Natural killer cell (primary cell): ENCODE data around the gene PRKN. TPM values are rescaled to one million over a fixed set of nuclear protein-coding genes. Genes with fewer than 3 reads are reported as not detected.

Experiments used
- ATAC-seq, 3 donors: fragments of 150-1000 bp in 2 of 3; fragments of 200-7000 bp in 1 of 3; cut with Tn5 transposase; 1 replicate in 1 of 3; 2 replicates in 2 of 3; pipeline ENCODE4 v1.10.0; 2021; ENCODE audit warnings: mild to moderate bottlenecking in 2 of 3, moderate library complexity in 2 of 3
- DNase-seq, 2 donors: peaks; one replicate each; pipeline versions ENCODE4 v3.0.0 to v3.0.0-alpha.2; 2013 to 2021; ENCODE audit warnings: mixed read lengths in 1 of 2
- H3K27ac ChIP-seq: one replicate; pipeline ENCODE4 v1.5.1; 2013; ENCODE audit warnings: mild to moderate bottlenecking, low read length
- H3K27me3 ChIP-seq: one replicate; pipeline ENCODE4 v1.6.1; 2013; ENCODE audit warnings: low read length; ENCODE audit not compliant: control insufficient read depth, insufficient read depth
- H3K36me3 ChIP-seq: one replicate; pipeline ENCODE4 v1.6.1; 2013; ENCODE audit warnings: low read length; ENCODE audit not compliant: control insufficient read depth, insufficient read depth
- H3K4me1 ChIP-seq: one replicate; pipeline ENCODE4 v1.6.1; 2013; ENCODE audit warnings: low read length; ENCODE audit not compliant: control insufficient read depth, insufficient read depth
- H3K4me3 ChIP-seq: one replicate; pipeline ENCODE4 v1.5.1; 2013; ENCODE audit warnings: low read length
- H3K9me3 ChIP-seq: one replicate; pipeline ENCODE4 v1.6.1; 2013; ENCODE audit warnings: low read length; ENCODE audit not compliant: control insufficient read depth, insufficient read depth
- H3K27ac Mint-ChIP-seq, 2 donors: one replicate each; pipeline ENCODE4 v1.8.0; 2022; ENCODE audit warnings: mild to moderate bottlenecking in 2 of 2, mixed read lengths in 2 of 2, moderate library complexity in 1 of 2
- H3K27me3 Mint-ChIP-seq, 2 donors: one replicate each; pipeline ENCODE4 v1.8.0; 2022; ENCODE audit warnings: low read depth in 2 of 2, mixed read lengths in 2 of 2
- H3K36me3 Mint-ChIP-seq: one replicate; pipeline ENCODE4 v1.8.0; 2022; ENCODE audit warnings: mixed read lengths
- H3K4me1 Mint-ChIP-seq, 2 donors: one replicate each; pipeline ENCODE4 v1.8.0; 2022; ENCODE audit warnings: mixed read lengths in 2 of 2
- H3K4me3 Mint-ChIP-seq: one replicate; pipeline ENCODE4 v1.8.0; 2022; ENCODE audit warnings: mild to moderate bottlenecking, moderate library complexity, mixed read lengths
- H3K9me3 Mint-ChIP-seq, 2 donors: one replicate each; pipeline ENCODE4 v1.8.0; 2022; ENCODE audit warnings: mixed read lengths in 2 of 2
- WGBS: methylation state at CpG from one replicate; pipeline ENCODE4 v1.1.7; 2013; ENCODE audit warnings: missing lambda C conversion rate; ENCODE audit not compliant: insufficient coverage; 5-methylcytosine and 5-hydroxymethylcytosine counted together
- intact Hi-C: fragments of 100-400 bp; cut with micrococcal nuclease; formaldehyde crosslinking; loops from one replicate; pipeline ENCODE4 v1.14.2; 2022
- total RNA-seq, 4 donors: library from RNA; stranded (reverse); fragments of 120-200 nt in 1 of 4; gene quantifications; one replicate each; pipeline versions ENCODE4 v1.2.3 to v1.2.4, GENCODE V29; 2013 to 2022
- TF ChIP-seq, protein P1 (sequence below): fragments of 200-600 bp; IDR thresholded peaks from one replicate; pipeline ENCODE4 v1.8.0; 2022; ENCODE audit warnings: antibody characterized with exemption

PRKN gene
- total RNA-seq, 3 donors from 2014 or later (not counting 1 experiment from before 2014, with no cell fraction given): 1.4 to 1.9 (median 1.9) TPM

DNA sequence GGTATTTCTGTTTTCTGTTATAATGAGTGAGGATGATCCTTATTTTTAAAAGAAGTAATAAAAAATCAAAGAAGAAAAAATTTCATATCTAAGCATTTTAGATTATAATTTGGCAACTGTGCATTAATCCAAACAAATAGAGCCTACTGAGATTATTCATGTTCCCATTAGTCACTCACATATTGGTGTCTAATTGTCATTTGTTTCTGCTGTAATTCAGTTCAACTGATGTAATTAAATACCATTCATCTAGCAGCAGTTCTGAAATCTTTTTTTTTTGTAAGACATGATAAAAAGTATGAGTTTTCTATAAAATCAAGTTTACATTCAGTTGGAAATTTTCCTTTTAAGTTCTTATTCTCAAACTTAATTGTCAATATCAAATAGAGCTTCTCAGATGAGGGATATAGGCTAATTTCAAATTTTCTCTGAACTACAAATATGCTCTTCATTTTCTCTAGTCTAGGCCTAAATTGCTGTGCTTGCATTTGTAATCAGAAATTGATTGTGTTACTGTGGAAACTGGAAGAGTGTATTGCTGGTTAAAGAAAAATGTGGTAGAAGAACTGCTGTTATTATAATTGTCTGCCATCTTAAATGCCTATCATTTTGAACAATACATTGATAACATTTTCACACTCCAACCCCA lies 23.8 kb upstream of the PRKN start:
- DNase-seq: no peak
- no peak overlapping the region for H3K4me3 Mint-ChIP-seq
- no peaks in the 10 kb centered on the region for H3K4me1 Mint-ChIP-seq
- Histone ChIP-seq H3K9me3 (no peaks in the 10 kb centered on the region), H3K4me3 (no peak overlapping the region), H3K36me3 (no peaks in the 10 kb centered on the region), H3K27me3 (peaks cover 2% of the 10 kb centered on the region), H3K4me1 (no peaks in the 10 kb centered on the region), H3K27ac (no peak overlapping the region)
- TF ChIP-seq, protein P1, sequence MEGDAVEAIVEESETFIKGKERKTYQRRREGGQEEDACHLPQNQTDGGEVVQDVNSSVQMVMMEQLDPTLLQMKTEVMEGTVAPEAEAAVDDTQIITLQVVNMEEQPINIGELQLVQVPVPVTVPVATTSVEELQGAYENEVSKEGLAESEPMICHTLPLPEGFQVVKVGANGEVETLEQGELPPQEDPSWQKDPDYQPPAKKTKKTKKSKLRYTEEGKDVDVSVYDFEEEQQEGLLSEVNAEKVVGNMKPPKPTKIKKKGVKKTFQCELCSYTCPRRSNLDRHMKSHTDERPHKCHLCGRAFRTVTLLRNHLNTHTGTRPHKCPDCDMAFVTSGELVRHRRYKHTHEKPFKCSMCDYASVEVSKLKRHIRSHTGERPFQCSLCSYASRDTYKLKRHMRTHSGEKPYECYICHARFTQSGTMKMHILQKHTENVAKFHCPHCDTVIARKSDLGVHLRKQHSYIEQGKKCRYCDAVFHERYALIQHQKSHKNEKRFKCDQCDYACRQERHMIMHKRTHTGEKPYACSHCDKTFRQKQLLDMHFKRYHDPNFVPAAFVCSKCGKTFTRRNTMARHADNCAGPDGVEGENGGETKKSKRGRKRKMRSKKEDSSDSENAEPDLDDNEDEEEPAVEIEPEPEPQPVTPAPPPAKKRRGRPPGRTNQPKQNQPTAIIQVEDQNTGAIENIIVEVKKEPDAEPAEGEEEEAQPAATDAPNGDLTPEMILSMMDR: no peak
- no peaks in the 10 kb centered on the region for H3K27me3 Mint-ChIP-seq
- no peaks in the 10 kb centered on the region for H3K36me3 Mint-ChIP-seq
- no peak overlapping the region for H3K27ac Mint-ChIP-seq
- ATAC-seq: no peak
- intact Hi-C loops: no loop called here
- H3K9me3 Mint-ChIP-seq: peaks cover 0 to 2% of the 10 kb centered on the region in 2 donors

DNA sequence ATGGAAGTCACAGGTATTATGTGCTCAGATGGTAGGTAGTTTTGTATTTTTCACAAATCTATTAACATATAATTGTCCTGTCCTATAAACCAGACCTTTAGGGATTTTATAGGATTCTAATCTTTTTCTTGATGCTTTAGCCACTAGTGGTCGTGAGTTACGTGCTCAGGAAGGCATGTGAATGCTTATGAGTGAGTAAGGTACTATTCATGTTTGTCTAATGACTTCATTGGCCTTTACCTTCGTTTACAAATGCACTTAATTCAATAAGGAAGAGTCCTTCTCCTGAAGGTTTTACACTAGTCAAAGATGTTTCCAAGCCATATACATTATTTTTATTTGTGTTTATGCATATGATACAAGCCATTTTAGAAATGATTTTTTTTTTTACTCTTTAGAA lies 23.2 kb upstream of the PRKN start:
- peaks cover 2% of the 10 kb centered on the region for H3K27me3 ChIP-seq
- H3K27me3 Mint-ChIP-seq: no peaks in the 10 kb centered on the region
- no peaks in the 10 kb centered on the region for H3K9me3 ChIP-seq
- DNase-seq: no peak
- H3K4me1 Mint-ChIP-seq: no peaks in the 10 kb centered on the region
- intact Hi-C loops: no loop called here
- 100% methylated on average over 2 of the region's 3 CpGs for WGBS
- no peak for ATAC-seq
- peaks cover 0 to 2% of the 10 kb centered on the region in 2 donors for H3K9me3 Mint-ChIP-seq
- H3K27ac Mint-ChIP-seq: no peak overlapping the region
- no peak overlapping the region for H3K4me3 ChIP-seq
- H3K4me1 ChIP-seq: no peaks in the 10 kb centered on the region
- H3K36me3 ChIP-seq: no peaks in the 10 kb centered on the region
- no peaks in the 10 kb centered on the region for H3K36me3 Mint-ChIP-seq
- TF ChIP-seq, protein P1: no peak
- no peak overlapping the region for H3K4me3 Mint-ChIP-seq
- no peak overlapping the region for H3K27ac ChIP-seq

DNA sequence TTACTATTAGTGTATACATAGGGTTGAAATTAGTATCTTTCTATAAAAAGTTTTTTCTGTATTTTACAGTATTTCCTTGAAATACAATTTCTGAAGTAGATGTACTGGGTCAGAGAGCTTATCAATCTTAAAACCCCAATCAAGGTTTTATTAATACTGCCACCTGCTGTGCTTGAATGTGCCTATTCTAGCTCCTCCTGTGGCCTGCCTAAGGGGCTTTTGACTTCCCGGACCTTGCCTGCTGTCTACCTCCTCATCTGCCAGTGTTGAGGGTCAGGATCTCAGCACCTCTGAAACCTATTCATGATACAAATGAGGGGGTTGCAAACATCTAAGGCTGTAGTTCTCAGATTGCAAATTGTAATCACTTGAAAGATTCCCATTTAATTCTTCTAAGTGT lies 9.4 kb upstream of the PRKN start:
- no peak overlapping the region for H3K4me3 ChIP-seq
- no peak overlapping the region for H3K27ac Mint-ChIP-seq
- H3K27me3 ChIP-seq: no peaks in the 10 kb centered on the region
- DNase-seq (peak in 1 of 2 donors; percentile 11), ATAC-seq (no peak)
- H3K36me3 ChIP-seq: no peaks in the 10 kb centered on the region
- no peaks in the 10 kb centered on the region for H3K9me3 ChIP-seq
- H3K27ac ChIP-seq: no peak overlapping the region
- H3K36me3 Mint-ChIP-seq: no peaks in the 10 kb centered on the region
- H3K4me1 ChIP-seq: no peaks in the 10 kb centered on the region
- no peak overlapping the region for H3K4me3 Mint-ChIP-seq
- WGBS: 71% methylated on average over 1 of the region's 1 CpG
- peaks cover 0 to 5% of the 10 kb centered on the region in 2 donors for H3K4me1 Mint-ChIP-seq
- H3K9me3 Mint-ChIP-seq: no peaks in the 10 kb centered on the region
- intact Hi-C loops: no loop called here
- peaks cover 4 to 12% of the 10 kb centered on the region in 2 donors for H3K27me3 Mint-ChIP-seq
- TF ChIP-seq, protein P1: no peak

DNA sequence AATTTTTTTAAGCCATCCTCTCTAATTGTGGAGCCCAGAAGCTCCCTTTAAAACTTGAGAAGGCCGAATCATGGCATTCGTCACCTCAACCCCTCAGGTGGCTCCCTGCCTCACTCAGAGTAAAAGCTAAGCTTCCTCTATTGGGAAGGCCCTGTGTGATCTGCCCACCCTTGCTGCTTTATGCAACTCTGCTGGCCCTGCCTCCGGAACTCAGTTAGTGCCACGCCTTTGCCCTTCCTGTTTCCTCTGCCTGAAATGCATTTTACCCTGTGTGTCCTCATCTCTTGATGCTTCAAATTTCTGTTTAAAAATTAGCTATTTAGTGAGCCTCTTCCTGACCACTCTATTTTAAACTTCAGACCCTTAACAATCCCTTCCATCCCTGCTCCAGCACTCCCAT lies 5.9 kb upstream of the PRKN start:
- no peaks in the 10 kb centered on the region for H3K36me3 Mint-ChIP-seq
- TF ChIP-seq, protein P1: no peak
- no peak overlapping the region for H3K27ac ChIP-seq
- no peak overlapping the region for H3K4me3 ChIP-seq
- no peaks in the 10 kb centered on the region for H3K36me3 ChIP-seq
- no peak overlapping the region for H3K4me3 Mint-ChIP-seq
- H3K27ac Mint-ChIP-seq: no peak overlapping the region
- DNase-seq (peak in 1 of 2 donors; percentile 35), ATAC-seq (no peak)
- whole genome bisulfite sequencing: 67% methylated on average over 4 of the region's 4 CpGs
- peaks cover 1 to 5% of the 10 kb centered on the region in 2 donors for H3K4me1 Mint-ChIP-seq
- H3K4me1 ChIP-seq: no peaks in the 10 kb centered on the region
- H3K27me3 ChIP-seq: no peaks in the 10 kb centered on the region
- no peaks in the 10 kb centered on the region for H3K9me3 ChIP-seq
- peaks cover 3 to 11% of the 10 kb centered on the region in 2 donors for H3K27me3 Mint-ChIP-seq
- H3K9me3 Mint-ChIP-seq: no peaks in the 10 kb centered on the region
- intact Hi-C loops: no loop called here
